Measurements from ENCODE around the gene CDC14B.
"Not testable (repeated sequence)": the region's sequence is repeated elsewhere in the genome, so short reads cannot be mapped to it uniquely, and the experiment has no call there.

The CDC14B gene

GRCh38 chr9:96550659-96551058, 69.0 kb downstream of the CDC14B start:
- TF ChIP-seq CTCF (IDR thresholded peaks at IDR 0.05; ENCODE audit: low read depth, low read length, missing control alignments) = no peak
- no peak overlapping the region for H3K4me3 ChIP-seq (ENCODE audit: low read depth, low read length)
- no peak for DNase-seq (ENCODE audit: low read depth)
- in situ Hi-C loops (cut with HindIII; ENCODE audit: low sequenced_read_pairs) = loop anchor here (5.0 kb wide), 1 partner anchor 38 kb away; no protein-coding TSS in a partner anchor

- DNase-seq (ENCODE audit: low read depth); in situ Hi-C loops (cut with HindIII; ENCODE audit: low sequenced_read_pairs); H3K4me3 ChIP-seq (ENCODE audit: low read depth, low read length): not testable (repeated sequence)
Measured at GRCh38 chr9:96543131-96543530, 76.5 kb downstream of the CDC14B start.

- DNase-seq (ENCODE audit: low read depth) = no peak
- TF ChIP-seq CTCF (IDR thresholded peaks at IDR 0.05; ENCODE audit: low read depth, low read length, missing control alignments) = no peak
- no peak overlapping the region for H3K4me3 ChIP-seq (ENCODE audit: low read depth, low read length)
- in situ Hi-C loops (cut with HindIII; ENCODE audit: low sequenced_read_pairs) = no loop called here
Measured at GRCh38 chr9:96540106-96540505, 79.5 kb downstream of the CDC14B start.

- in situ Hi-C loops (cut with HindIII; ENCODE audit: low sequenced_read_pairs) = no loop called here
- DNase-seq (ENCODE audit: low read depth) = no peak
- no peak overlapping the region for H3K4me3 ChIP-seq (ENCODE audit: low read depth, low read length)
- no peak for TF ChIP-seq CTCF (IDR thresholded peaks at IDR 0.05; ENCODE audit: low read depth, low read length, missing control alignments)
Measured at GRCh38 chr9:96532173-96532572, 87.5 kb downstream of the CDC14B start.

- H3K4me3 ChIP-seq (ENCODE audit: low read depth, low read length) = no peak overlapping the region
- TF ChIP-seq CTCF (IDR thresholded peaks at IDR 0.05; ENCODE audit: low read depth, low read length, missing control alignments) = no peak
- no peak for DNase-seq (ENCODE audit: low read depth)
- in situ Hi-C loops (cut with HindIII; ENCODE audit: low sequenced_read_pairs) = no loop called here
Measured at GRCh38 chr9:96524764-96525163, 94.9 kb downstream of the CDC14B start.

- no peak for TF ChIP-seq CTCF (IDR thresholded peaks at IDR 0.05; ENCODE audit: low read depth, low read length, missing control alignments)
- in situ Hi-C loops (cut with HindIII; ENCODE audit: low sequenced_read_pairs) = no loop called here
- DNase-seq (ENCODE audit: low read depth) = no peak
- H3K4me3 ChIP-seq (ENCODE audit: low read depth, low read length) = no peak overlapping the region
Measured at GRCh38 chr9:96524045-96524444, 95.6 kb downstream of the CDC14B start.

GRCh38 chr9:96523374-96523773, 96.3 kb downstream of the CDC14B start:
- DNase-seq (ENCODE audit: low read depth) = no peak
- in situ Hi-C loops (cut with HindIII; ENCODE audit: low sequenced_read_pairs) = no loop called here

More at GRCh38 chr9:96523374-96523773, 96.3 kb downstream of the CDC14B start:
- H3K4me3 ChIP-seq (ENCODE audit: low read depth, low read length) = no peak overlapping the region
- no peak for TF ChIP-seq CTCF (IDR thresholded peaks at IDR 0.05; ENCODE audit: low read depth, low read length, missing control alignments)
